Measurements from ENCODE around the gene TCEAL1. TPM values are rescaled to one million over a fixed set of nuclear protein-coding genes. Genes with fewer than 3 reads are reported as not detected.

The TCEAL1 gene
- total RNA-seq, 1 experiment from 2014 or later = 4.9 TPM

GRCh38 chrX:103608306-103608963 is 20.3 kb upstream of the TCEAL1 start (continued):
- TF ChIP-seq PRDM15 (CRISPR knock-in tag; IDR thresholded peaks at IDR 0.05) = no peak
- TF ChIP-seq ATF6 (CRISPR knock-in tag; IDR thresholded peaks at IDR 0.05) = no peak
- no peak for TF ChIP-seq HMGXB4 (CRISPR knock-in tag; IDR thresholded peaks at IDR 0.05)
- TF ChIP-seq ZNF263 (CRISPR knock-in tag; IDR thresholded peaks at IDR 0.05; ENCODE audit: low read depth) = no peak
- no peak for TF ChIP-seq E2F4 (CRISPR knock-in tag; IDR thresholded peaks at IDR 0.05; ENCODE audit: borderline replicate concordance, low read depth)
- no peak for TF ChIP-seq ZNF317 (CRISPR knock-in tag; IDR thresholded peaks at IDR 0.05; ENCODE audit: borderline replicate concordance, low read depth)

- no peak for ATAC-seq
- ChIA-PET POLR2A (no interaction called here), CTCF (interaction anchor here (1.0 kb wide), 1 partner anchor 19 kb away, joined by 3 read pairs; no protein-coding TSS in a partner anchor)
- TF ChIP-seq NFATC4 (CRISPR knock-in tag; IDR thresholded peaks at IDR 0.05) (no peak), MLX (CRISPR knock-in tag; IDR thresholded peaks at IDR 0.05) (no peak), NFYB (CRISPR knock-in tag; conservative IDR thresholded peaks at IDR 0.05; ENCODE audit: low read depth) (no peak), ATF1 (CRISPR knock-in tag; IDR thresholded peaks at IDR 0.05) (no peak), TEAD1 (CRISPR knock-in tag; IDR thresholded peaks at IDR 0.05) (no peak), TCF7 (CRISPR knock-in tag; IDR thresholded peaks at IDR 0.05; ENCODE audit: low read depth) (no peak), ARID4B (CRISPR knock-in tag; IDR thresholded peaks at IDR 0.05; ENCODE audit: borderline replicate concordance) (no peak), STAT6 (CRISPR knock-in tag; conservative IDR thresholded peaks at IDR 0.05; ENCODE audit: low read depth) (no peak), ZBTB21 (CRISPR knock-in tag; IDR thresholded peaks at IDR 0.05; ENCODE audit: borderline replicate concordance) (no peak)
- Mint-ChIP-seq H3K27me3 (ENCODE audit: low read depth) (peaks cover 19% of the 10 kb centered on the region), H3K4me1 (peaks cover 18% of the 10 kb centered on the region), H3K4me3 (0 out of 2 replicates have a peak overlapping the region, but pooled peaks have one; percentile 16), H3K9me3 (no peaks in the 10 kb centered on the region), H3K36me3 (no peaks in the 10 kb centered on the region), H3K27ac (no peak overlapping the region)
- no peak for DNase-seq (ENCODE audit: low spot score)
These were observed 18.5 kb upstream of the TCEAL1 start for GRCh38 chrX:103610282-103610681.
